ENCODE data around the gene ATP6V1F.

- TF ChIP-seq CTCF (conservative IDR thresholded peaks at IDR 0.05) (no peak), EZH2 (IDR thresholded peaks at IDR 0.05; ENCODE audit: low read depth) (no peak)
Observed at GRCh38 chr7:128888039-128888755, 25.5 kb downstream of the ATP6V1F start.

Data from PC-9 (cell line).